Left lung (tissue), 10 donors: ENCODE measurements around the gene SDCCAG8. TPM values are rescaled to one million over a fixed set of nuclear protein-coding genes. Genes with fewer than 3 reads are reported as not detected.
A peak's percentile ranks its signal among the peaks of the same experiment; 100 is the strongest.

Experiments
- ATAC-seq: fragments of 200-7000 bp; cut with Tn5 transposase; one replicate; pipeline ENCODE4 v1.9.1; 2020; ENCODE audit warnings: moderate library complexity
- DNase-seq, 4 donors: peaks; one replicate each; pipeline ENCODE4 v3.0.0-alpha.2; 2013 to 2020
- H3K27ac ChIP-seq, 2 donors: fragments of 200-600 bp; sonication (generic) in 1 of 2; one replicate each; pipeline versions ENCODE4 v1.5.0 to v1.8.0; 2020 to 2021
- H3K27me3 ChIP-seq, 2 donors: fragments of 200-600 bp; sonication (generic) in 1 of 2; one replicate each; pipeline versions ENCODE4 v1.5.0 to v1.8.0; 2020 to 2021
- H3K36me3 ChIP-seq, 2 donors: fragments of 200-600 bp; sonication (generic) in 1 of 2; one replicate each; pipeline versions ENCODE4 v1.5.0 to v1.8.0; 2020 to 2021
- H3K4me1 ChIP-seq, 2 donors: fragments of 200-600 bp; one replicate each; pipeline ENCODE4 v1.8.0; 2021
- H3K4me3 ChIP-seq, 2 donors: fragments of 200-600 bp; sonication (generic) in 1 of 2; one replicate each; pipeline versions ENCODE4 v1.5.0 to v1.8.0; 2020 to 2021; ENCODE audit warnings: mild to moderate bottlenecking in 1 of 2
- H3K9me3 ChIP-seq, 2 donors: fragments of 200-600 bp; sonication (generic) in 1 of 2; one replicate each; pipeline versions ENCODE4 v1.5.0 to v1.8.0; 2020 to 2021
- CTCF ChIP-seq, 2 donors: fragments of 200-600 bp; sonication (generic) in 1 of 2; IDR thresholded peaks; one replicate each; pipeline versions ENCODE4 v1.5.0 to v1.8.0; 2021; ENCODE audit warnings: antibody characterized with exemption in 2 of 2
- intact Hi-C, 2 donors: fragments of 100-400 bp; cut with DNase I; formaldehyde crosslinking; loops; one replicate each; pipeline versions ENCODE4 v1.11.2 to v1.14.2; 2022
- polyA plus RNA-seq, 6 donors: library from polyadenylated mRNA; unstranded; fragments of 120-200 nt; gene quantifications; one replicate each; pipeline ENCODE4 v1.2.1, GENCODE V29; 2013; ENCODE audit not compliant: insufficient read length in 6 of 6
- total RNA-seq, 2 donors: library from RNA; stranded (reverse); fragmentation: NEBNext Ultra II Directional; extraction: Animal tissue kit (Norgen Biotek cat#: 25700); gene quantifications; one replicate each; pipeline ENCODE4 v1.2.1, GENCODE V29; 2021
- donor health status: DM: no; HTN: yes; CAD: no.
- donor health status: DM: no; HTN: no; CAD: no.

Gene SDCCAG8
- total and polyA plus RNA-seq, 8 donors, result 36.6 to 83.7 (median 44.6) TPM

GRCh38 chr1:243253926-243254232 is 2.0 kb upstream of the SDCCAG8 start:
- ATAC-seq (no peak), DNase-seq (no peak)
- no peak for TF ChIP-seq CTCF (IDR thresholded peaks at IDR 0.05)
- H3K4me1 ChIP-seq, result peaks cover 4 to 57% of the 10 kb centered on the region in 2 donors
- H3K9me3 ChIP-seq, result no peaks in the 10 kb centered on the region
- H3K27ac ChIP-seq, result peak overlapping the region; percentile 99
- no peaks in the 10 kb centered on the region for H3K27me3 ChIP-seq
- intact Hi-C loops, result no loop called here
- H3K4me3 ChIP-seq, result peak overlapping the region; percentile 76 to 86
- no peaks in the 10 kb centered on the region for H3K36me3 ChIP-seq

- no peak for TF ChIP-seq CTCF (IDR thresholded peaks at IDR 0.05)
- ATAC-seq, result peak; percentile 18
- H3K27me3 ChIP-seq, result no peaks in the 10 kb centered on the region
- intact Hi-C loops, result no loop called here
- H3K9me3 ChIP-seq, result no peaks in the 10 kb centered on the region
- DNase-seq, result peak; percentile 63 to 87 (median 77)
- peak overlapping the region; percentile 76 to 86 for H3K4me3 ChIP-seq
- H3K36me3 ChIP-seq, result no peaks in the 10 kb centered on the region
- peaks cover 4 to 59% of the 10 kb centered on the region in 2 donors for H3K4me1 ChIP-seq
- H3K27ac ChIP-seq, result peak overlapping the region; percentile 99
These were observed 1.5 kb upstream of the SDCCAG8 start for GRCh38 chr1:243254233-243254926.

GRCh38 chr1:243254927-243255790 is 682 bp upstream of the SDCCAG8 start, which contains the start of gene CEP170:
TSS of gene CEP170 (minus strand) at chr1:243255281. CDS start at chr1:243225280, 30,001 bp downstream.
- Histone ChIP-seq H3K4me3 (peak within 1 kb of the TSS; percentile 76 to 86), H3K9me3 (no peaks in the 10 kb centered on the region), H3K36me3 (no peaks in the 10 kb centered on the region), H3K27ac (peak within 1 kb of the TSS; percentile 99), H3K27me3 (no peaks in the 10 kb centered on the region), H3K4me1 (peaks cover 4 to 62% of the 10 kb centered on the region in 2 donors)
- ATAC-seq (peak; percentile 82), DNase-seq (peak; percentile 95 to 99 (median 98))
- no peak for TF ChIP-seq CTCF (IDR thresholded peaks at IDR 0.05)
- intact Hi-C loops, result no loop called here

GRCh38 chr1:243256590-243256989 is 749 bp downstream of the SDCCAG8 start:
- Histone ChIP-seq H3K27ac (peak overlapping the region; percentile 96 to 99), H3K9me3 (no peaks in the 10 kb centered on the region), H3K27me3 (no peaks in the 10 kb centered on the region), H3K36me3 (no peaks in the 10 kb centered on the region), H3K4me1 (peaks cover 4 to 64% of the 10 kb centered on the region in 2 donors), H3K4me3 (peak overlapping the region; percentile 76 to 86)
- no peak for DNase-seq
- no peak for ATAC-seq
- intact Hi-C loops, result no loop called here
- no peak for TF ChIP-seq CTCF (IDR thresholded peaks at IDR 0.05)

GRCh38 chr1:243257189-243257588 is 1.3 kb downstream of the SDCCAG8 start:
- H3K4me1 ChIP-seq, result peaks cover 4 to 58% of the 10 kb centered on the region in 2 donors
- H3K4me3 ChIP-seq, result peak overlapping the region in 1 of 2 donors; percentile 86
- H3K27me3 ChIP-seq, result no peaks in the 10 kb centered on the region
- TF ChIP-seq CTCF (IDR thresholded peaks at IDR 0.05), result no peak
- peak overlapping the region; percentile 96 to 99 for H3K27ac ChIP-seq
- no peak for ATAC-seq
- no peak for DNase-seq
- H3K9me3 ChIP-seq, result no peaks in the 10 kb centered on the region
- H3K36me3 ChIP-seq, result no peaks in the 10 kb centered on the region
- intact Hi-C loops, result no loop called here
